HG03097 (cell line): ENCODE data around the gene KCNH3.

Experiments used
- ATAC-seq: cut with Tn5 transposase; IDR thresholded peaks from one replicate; pipeline ENCODE4 v1.9.1; 2021; ENCODE audit not compliant: unreplicated experiment, low FRiP score

KCNH3 gene

DNA sequence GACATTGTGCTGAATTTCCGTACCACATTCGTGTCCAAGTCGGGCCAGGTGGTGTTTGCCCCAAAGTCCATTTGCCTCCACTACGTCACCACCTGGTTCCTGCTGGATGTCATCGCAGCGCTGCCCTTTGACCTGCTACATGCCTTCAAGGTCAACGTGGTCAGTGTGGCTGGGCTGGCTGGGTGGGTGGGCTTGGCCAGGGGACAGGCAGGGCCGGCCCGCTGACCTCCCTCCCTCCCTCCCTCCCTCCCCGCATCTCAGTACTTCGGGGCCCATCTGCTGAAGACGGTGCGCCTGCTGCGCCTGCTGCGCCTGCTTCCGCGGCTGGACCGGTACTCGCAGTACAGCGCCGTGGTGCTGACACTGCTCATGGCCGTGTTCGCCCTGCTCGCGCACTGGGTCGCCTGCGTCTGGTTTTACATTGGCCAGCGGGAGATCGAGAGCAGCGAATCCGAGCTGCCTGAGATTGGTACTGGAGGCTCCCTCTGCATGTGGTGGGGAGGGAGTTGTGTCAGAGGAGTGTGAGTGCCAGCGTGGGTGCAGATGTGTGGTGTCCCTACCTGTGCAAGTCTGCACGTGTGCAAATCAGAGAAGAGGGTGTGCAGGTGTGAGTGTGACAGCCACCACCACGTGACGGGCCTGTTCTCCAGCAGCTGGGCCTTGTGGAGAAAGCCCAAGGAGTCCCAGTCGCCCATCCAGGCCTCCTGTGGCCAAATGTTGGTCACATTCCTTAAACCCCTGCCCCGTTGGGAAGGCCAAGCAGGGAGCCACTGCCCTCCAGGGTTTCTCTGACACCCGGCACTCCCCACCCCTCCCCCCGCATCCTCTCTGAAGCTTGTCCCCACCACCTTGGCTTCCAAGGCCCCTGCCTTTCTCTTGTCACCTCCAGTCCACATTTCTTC, 5.3 kb downstream of the KCNH3 start:
- ATAC-seq = no peak

DNA sequence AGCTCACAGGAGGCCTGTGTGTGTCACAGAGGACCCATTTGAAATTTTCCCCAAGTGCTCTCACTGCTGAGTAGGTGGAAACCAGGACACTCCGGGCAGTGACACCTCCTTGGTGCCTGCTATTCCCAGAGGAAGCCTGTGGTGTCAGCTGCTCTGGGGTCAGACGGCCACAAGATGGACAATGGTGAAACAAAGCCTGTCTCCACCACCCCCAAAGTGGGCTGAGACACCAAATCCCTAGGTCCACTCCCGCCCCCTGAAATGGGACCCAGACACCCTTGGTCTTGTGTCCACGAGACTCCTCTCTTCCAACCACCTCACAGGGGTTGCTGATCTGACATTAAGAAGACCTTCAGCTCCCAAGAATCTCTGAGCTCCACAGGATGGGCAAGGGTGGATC, 7.0 kb downstream of the KCNH3 start:
- no peak for ATAC-seq

DNA sequence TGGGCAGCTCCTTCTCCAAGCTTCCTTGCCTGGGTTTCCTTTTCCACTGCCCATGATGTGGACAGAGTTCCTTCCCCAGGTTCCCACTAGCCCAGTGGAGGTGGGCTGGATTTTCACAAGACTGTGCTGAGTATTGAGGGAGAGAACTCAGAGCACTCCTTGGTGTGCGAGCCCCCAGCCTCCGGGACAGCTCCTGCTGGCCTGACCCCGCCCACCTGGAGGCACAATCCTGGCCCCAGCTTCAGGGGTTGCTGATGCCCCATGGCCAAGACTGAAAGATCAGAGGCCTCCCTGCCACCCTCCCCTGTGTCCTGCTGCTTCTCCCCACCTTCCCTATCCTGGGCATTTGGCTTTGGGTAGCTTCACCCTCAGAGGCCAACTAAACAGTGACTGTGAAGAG, 7.7 kb downstream of the KCNH3 start:
- no peak for ATAC-seq

DNA sequence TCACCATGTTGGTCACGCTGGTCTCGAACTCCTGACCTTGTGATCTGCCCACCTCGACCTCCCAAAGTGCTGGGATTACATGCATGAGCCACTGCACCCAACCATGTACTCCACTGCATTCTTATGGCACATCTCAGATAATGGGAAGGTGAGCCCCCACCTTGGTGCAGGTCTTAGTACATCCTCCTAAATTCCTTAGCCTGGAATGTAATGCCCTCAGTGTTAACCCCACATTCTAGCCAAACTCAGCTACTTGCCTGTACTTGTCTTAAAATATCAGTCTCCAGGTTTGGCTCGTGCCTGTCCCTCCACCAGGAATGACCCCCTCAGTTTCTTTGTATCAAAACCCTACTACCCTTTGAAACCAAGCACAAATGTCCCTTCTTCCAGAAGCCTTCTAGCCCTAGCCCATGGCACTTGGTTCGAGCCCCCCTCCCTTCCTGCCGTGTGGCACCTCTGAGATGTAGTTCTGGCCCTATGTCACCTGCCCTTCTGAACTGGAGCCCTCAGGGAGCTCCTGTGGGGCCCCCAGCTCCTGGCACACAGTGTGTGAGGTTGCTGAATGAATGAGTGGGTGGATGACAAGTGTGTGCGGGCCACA, 8.4 kb downstream of the KCNH3 start:
- no peak for ATAC-seq

DNA sequence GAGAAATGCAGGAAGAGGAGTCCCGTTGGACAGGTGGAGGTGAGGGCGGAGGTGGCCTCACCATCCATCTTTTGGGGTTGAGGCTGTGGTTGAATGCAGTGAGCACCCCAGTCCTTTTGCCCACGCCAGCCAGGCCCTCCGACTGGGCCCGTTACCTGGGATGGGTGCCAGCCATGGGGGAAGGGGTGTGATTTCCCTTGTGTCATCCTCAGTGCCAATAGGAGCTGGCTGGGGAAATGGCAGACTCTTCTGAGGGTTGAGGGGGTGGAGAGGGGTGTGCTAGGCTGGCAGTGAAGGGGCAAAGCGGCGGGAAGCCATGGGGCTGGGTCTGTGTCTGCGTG, 9.6 kb downstream of the KCNH3 start:
- no peak for ATAC-seq

DNA sequence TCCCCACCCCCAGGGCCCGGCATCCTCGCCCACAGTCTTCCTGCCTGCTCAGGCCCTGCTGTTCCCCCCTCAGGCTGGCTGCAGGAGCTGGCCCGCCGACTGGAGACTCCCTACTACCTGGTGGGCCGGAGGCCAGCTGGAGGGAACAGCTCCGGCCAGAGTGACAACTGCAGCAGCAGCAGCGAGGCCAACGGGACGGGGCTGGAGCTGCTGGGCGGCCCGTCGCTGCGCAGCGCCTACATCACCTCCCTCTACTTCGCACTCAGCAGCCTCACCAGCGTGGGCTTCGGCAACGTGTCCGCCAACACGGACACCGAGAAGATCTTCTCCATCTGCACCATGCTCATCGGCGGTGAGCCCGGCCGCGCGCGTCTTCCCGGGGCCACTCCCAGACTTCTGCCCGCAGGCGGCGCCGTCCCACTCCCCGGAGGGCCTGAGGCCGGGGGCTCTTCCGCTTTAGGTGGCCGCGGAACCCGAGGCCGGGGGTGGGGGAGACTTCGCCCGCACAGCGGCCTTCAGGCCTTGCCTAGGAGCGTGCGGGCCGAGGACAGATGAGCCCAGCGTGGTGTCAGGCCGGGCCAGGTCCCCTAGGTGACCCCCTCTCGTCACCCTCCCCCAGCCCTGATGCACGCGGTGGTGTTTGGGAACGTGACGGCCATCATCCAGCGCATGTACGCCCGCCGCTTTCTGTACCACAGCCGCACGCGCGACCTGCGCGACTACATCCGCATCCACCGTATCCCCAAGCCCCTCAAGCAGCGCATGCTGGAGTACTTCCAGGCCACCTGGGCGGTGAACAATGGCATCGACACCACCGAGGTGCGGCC, 10.2 kb downstream of the KCNH3 start:
- ATAC-seq = no peak

- no peak for ATAC-seq
Observed at GRCh38 chr12:49549735-49550692, 11.2 kb downstream of the KCNH3 start.

GRCh38 chr12:49550693-49551252, 11.9 kb downstream of the KCNH3 start:
- ATAC-seq = no peak

GRCh38 chr12:49552014-49552413, 13.2 kb downstream of the KCNH3 start:
- ATAC-seq = no peak

- no peak for ATAC-seq
Observed at GRCh38 chr12:49552425-49552824, 13.6 kb downstream of the KCNH3 start.

- ATAC-seq = no peak
Observed at GRCh38 chr12:49552899-49553298, 14.1 kb downstream of the KCNH3 start.

DNA sequence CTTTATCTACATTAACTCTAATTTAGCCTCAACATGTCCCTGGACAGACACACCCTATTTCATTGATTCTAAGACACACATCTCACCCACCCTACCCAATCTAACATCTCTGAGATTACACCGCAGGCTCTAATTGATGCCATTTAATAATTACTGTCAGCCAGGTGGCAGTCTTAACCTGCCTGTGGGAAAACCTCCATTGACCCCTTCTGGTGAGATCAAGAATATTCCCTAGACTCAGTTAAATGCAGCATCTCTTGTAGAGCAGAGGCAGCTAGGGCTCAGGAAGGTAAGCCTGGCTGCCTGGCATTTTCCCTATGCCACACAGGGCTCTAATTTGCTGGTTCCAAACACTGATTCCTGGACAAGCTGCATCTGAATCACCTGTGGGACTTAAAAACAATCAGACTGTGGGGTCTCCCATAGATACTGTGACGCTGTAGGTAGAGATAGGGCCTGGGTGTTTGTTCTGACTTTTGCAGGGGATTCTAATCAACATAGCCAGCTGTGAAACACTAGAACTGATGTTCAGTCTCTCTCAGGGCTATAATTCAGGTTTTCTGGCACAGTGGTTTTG, 14.8 kb downstream of the KCNH3 start:
- no peak for ATAC-seq

- no peak for ATAC-seq
Observed at GRCh38 chr12:49554266-49554665, 15.4 kb downstream of the KCNH3 start.

DNA sequence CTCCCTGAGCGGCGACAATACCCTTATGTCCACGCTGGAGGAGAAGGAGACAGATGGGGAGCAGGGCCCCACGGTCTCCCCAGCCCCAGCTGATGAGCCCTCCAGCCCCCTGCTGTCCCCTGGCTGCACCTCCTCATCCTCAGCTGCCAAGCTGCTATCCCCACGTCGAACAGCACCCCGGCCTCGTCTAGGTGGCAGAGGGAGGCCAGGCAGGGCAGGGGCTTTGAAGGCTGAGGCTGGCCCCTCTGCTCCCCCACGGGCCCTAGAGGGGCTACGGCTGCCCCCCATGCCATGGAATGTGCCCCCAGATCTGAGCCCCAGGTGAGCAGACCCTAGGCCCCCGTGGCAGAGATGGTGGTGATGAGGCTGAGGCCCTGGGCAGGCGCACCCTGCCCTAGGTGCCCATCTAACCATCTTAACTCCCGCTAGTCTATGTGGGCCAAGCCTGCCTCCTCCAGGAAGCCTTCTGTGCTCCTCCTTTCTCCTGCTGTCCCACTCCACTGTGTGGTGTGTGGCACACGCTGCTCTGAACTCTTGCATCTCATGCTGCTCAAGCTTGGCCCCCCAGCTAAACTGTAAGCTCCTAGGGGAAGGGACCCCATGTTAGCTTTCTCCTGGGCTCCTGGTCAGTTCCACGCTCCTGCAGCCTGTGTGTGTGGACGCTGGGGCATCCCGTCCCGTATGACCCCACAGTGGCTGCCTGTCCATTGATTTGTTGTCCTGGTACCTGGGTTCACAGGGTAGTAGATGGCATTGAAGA, 17.0 kb downstream of the KCNH3 start:
- ATAC-seq = no peak

DNA sequence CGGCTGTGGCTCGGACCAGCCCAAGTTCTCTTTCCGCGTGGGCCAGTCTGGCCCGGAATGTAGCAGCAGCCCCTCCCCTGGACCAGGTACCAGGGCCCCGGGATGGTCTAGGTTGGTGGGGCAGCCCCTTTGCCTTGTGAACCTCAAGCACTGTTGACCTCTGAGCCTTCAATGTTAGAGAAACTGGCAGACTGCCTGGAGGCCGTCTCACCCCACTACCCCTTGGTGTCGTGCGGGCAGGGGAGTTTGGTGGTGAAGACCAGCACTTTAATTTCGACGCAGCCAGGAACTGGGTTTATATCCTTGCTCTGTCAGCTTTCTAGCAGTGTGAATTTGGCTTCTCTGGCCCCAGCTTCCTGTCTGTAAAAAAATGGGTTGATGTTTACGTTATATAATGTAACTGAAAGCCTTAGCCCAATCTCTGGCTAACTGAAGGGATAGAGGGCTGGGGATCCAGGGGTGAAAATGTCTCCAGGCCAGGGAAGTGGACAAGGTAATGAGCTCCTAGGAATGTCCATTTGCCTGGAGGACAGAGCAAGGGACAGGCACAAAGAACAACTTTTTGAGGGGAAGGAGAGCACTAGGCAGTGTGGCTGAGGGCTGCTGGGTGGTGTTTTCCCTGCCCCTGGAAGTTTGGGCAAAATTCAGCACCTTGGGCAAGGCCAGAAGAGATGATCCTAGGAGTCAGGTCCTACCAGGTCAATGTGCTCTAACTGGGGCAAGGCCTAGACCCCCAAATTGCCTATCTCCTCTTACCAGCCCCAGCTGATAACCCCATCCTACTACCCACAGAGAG, 17.8 kb downstream of the KCNH3 start:
- no peak for ATAC-seq

- no peak for ATAC-seq
Observed at GRCh38 chr12:49557187-49557916, 18.5 kb downstream of the KCNH3 start.

GRCh38 chr12:49557917-49558215, 19.0 kb downstream of the KCNH3 start:
- no peak for ATAC-seq

- ATAC-seq = no peak
Observed at GRCh38 chr12:49558526-49558925, 19.7 kb downstream of the KCNH3 start.
